OCI-LY3 (cell line): Measurements from ENCODE around the gene EPB41L5.

Source experiments
- EZH2phosphoT487 ChIP-seq: fragments of 200-600 bp; shearing (Covaris generic); IDR thresholded peaks from 2 replicates; pipeline ENCODE4 v1.6.1; 2018; ENCODE audit warnings: antibody characterized with exemption, mixed run types, low read depth
- TF ChIP-seq, protein P1 (sequence below): fragments of 200-600, 300-600 bp; sonication (generic); IDR thresholded peaks from 2 replicates; pipeline ENCODE4 v1.5.1; 2014; ENCODE audit warnings: antibody characterized with exemption, low read length, low read depth

DNA sequence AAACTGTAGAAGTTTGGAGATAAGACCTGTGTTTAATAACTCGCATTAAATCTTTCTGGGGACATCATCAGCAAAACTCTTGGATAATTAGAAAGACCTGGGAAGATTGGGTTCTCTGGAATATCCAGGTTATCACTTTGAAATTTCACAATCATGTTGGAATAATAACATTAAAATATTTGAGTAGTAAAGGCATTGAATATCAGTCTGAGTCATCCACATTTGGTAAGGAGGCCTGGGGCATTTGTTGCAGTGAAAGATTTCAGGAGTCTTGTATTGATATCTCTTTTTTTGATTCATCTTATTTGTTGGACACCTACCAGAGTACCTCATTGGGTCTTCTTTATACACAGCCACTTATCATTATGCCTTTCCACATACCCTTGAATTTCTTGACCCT lies 95.9 kb downstream of the EPB41L5 start:
- TF ChIP-seq, protein P1, sequence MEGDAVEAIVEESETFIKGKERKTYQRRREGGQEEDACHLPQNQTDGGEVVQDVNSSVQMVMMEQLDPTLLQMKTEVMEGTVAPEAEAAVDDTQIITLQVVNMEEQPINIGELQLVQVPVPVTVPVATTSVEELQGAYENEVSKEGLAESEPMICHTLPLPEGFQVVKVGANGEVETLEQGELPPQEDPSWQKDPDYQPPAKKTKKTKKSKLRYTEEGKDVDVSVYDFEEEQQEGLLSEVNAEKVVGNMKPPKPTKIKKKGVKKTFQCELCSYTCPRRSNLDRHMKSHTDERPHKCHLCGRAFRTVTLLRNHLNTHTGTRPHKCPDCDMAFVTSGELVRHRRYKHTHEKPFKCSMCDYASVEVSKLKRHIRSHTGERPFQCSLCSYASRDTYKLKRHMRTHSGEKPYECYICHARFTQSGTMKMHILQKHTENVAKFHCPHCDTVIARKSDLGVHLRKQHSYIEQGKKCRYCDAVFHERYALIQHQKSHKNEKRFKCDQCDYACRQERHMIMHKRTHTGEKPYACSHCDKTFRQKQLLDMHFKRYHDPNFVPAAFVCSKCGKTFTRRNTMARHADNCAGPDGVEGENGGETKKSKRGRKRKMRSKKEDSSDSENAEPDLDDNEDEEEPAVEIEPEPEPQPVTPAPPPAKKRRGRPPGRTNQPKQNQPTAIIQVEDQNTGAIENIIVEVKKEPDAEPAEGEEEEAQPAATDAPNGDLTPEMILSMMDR: no peak
- no peak for TF ChIP-seq EZH2phosphoT487
